ENCODE data around the gene SFTPB.
"Not testable (repeated sequence)": the region's sequence is repeated elsewhere in the genome, so short reads cannot be mapped to it uniquely, and the experiment has no call there.

DNA sequence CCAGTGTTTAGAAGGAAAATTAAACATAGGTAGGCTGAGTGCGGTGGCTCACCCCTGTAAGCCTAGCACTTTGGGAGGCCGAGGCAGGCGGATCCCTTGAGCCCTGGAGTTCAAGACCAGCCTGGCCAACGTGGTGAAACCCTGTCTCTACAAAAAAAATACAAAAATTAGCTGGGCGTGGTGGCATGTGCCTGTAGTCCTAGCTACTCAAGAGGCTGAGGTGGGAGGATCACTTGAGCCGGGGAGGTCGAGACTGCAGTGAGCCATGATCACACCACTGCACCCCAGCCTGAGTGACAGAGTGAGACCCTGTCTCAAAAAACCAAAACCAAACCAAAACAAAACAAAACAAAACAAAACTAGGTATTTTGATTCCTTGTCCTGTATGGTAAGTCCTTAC is 46.4 kb upstream of the SFTPB start:
- not testable (repeated sequence) for TF ChIP-seq CTCF (conservative IDR thresholded peaks at IDR 0.05; ENCODE audit: low read length); EZH2phosphoT487 (IDR thresholded peaks at IDR 0.05; ENCODE audit: borderline replicate concordance, low read depth, low read length)
